Mesendoderm (in vitro differentiated cells): ENCODE results near the gene ZNF688.

ENCODE experiments used
- DNase-seq: peaks from one replicate; pipeline ENCODE4 v3.0.0; 2013
- H2AK5ac ChIP-seq: 2 replicates; pipeline ENCODE4 v1.6.1; 2013; ENCODE audit warnings: low read length, inconsistent platforms
- H2BK120ac ChIP-seq: 2 replicates; pipeline ENCODE4 v1.6.1; 2013; ENCODE audit warnings: low read depth, mild to moderate bottlenecking, low read length, moderate library complexity, mixed read lengths
- H2BK15ac ChIP-seq: replicated peaks from 2 replicates; pipeline ENCODE4 v1.6.1; 2013; ENCODE audit warnings: low read depth, mild to moderate bottlenecking, moderate library complexity
- H2BK5ac ChIP-seq: 2 replicates; pipeline ENCODE4 v1.6.1; 2013; ENCODE audit warnings: low read length, inconsistent platforms
- H3K18ac ChIP-seq: 2 replicates; pipeline ENCODE4 v1.6.1; 2013; ENCODE audit warnings: mild to moderate bottlenecking, low read length, mixed read lengths
- H3K23ac ChIP-seq: one replicate; pipeline ENCODE4 v1.6.1; 2013; ENCODE audit warnings: low read length
- H3K27ac ChIP-seq: 2 replicates; pipeline ENCODE4 v1.5.1; 2013; ENCODE audit warnings: low read depth, mild to moderate bottlenecking, inconsistent platforms, low read length, moderate library complexity
- H3K27me3 ChIP-seq: 2 replicates; pipeline ENCODE4 v1.6.1; 2013; ENCODE audit warnings: low read length, control low read depth, mild to moderate bottlenecking, inconsistent platforms; ENCODE audit not compliant: insufficient read depth, poor library complexity
- H3K36me3 ChIP-seq: 2 replicates; pipeline ENCODE4 v1.6.1; 2013; ENCODE audit warnings: low read length, inconsistent platforms; ENCODE audit not compliant: control insufficient read depth, insufficient read depth
- H3K4ac ChIP-seq: one replicate; pipeline ENCODE4 v1.6.1; 2013; ENCODE audit warnings: low read depth, mild to moderate bottlenecking, low read length, moderate library complexity
- H3K4me1 ChIP-seq: 2 replicates; pipeline ENCODE4 v1.6.1; 2013; ENCODE audit warnings: low read depth, low read length, inconsistent platforms; ENCODE audit not compliant: control insufficient read depth
- H3K4me2 ChIP-seq: 2 replicates; pipeline ENCODE4 v1.6.1; 2013; ENCODE audit warnings: low read length
- H3K4me3 ChIP-seq: 2 replicates; pipeline ENCODE4 v1.5.1; 2013; ENCODE audit warnings: mild to moderate bottlenecking, low read length
- H3K56ac ChIP-seq: one replicate; pipeline ENCODE4 v1.6.1; 2013; ENCODE audit warnings: low read length
- H3K79me1 ChIP-seq: 2 replicates; pipeline ENCODE4 v1.6.1; 2013; ENCODE audit warnings: low read length, inconsistent platforms
- H3K79me2 ChIP-seq: 2 replicates; pipeline ENCODE4 v1.6.1; 2013; ENCODE audit warnings: mild to moderate bottlenecking, low read length; ENCODE audit not compliant: control insufficient read depth, insufficient read depth
- H3K9ac ChIP-seq: 2 replicates; pipeline ENCODE4 v1.6.1; 2013; ENCODE audit warnings: low read length, inconsistent platforms
- H4K5ac ChIP-seq: one replicate; pipeline ENCODE4 v1.6.1; 2013; ENCODE audit warnings: low read length
- H4K8ac ChIP-seq: one replicate; pipeline ENCODE4 v1.6.1; 2013; ENCODE audit warnings: low read depth, mild to moderate bottlenecking, control low read depth, low read length, moderate library complexity
- WGBS: extraction: QIAGEN DNeasy Blood & Tissue Kit; methylation state at CpG from one replicate; pipeline ENCODE4 v1.1.7; 2013; ENCODE audit warnings: low lambda C conversion rate, missing lambda C conversion rate; ENCODE audit not compliant: insufficient coverage; ENCODE audit errors: extremely low coverage; 5-methylcytosine and 5-hydroxymethylcytosine counted together

Gene ZNF688

DNA sequence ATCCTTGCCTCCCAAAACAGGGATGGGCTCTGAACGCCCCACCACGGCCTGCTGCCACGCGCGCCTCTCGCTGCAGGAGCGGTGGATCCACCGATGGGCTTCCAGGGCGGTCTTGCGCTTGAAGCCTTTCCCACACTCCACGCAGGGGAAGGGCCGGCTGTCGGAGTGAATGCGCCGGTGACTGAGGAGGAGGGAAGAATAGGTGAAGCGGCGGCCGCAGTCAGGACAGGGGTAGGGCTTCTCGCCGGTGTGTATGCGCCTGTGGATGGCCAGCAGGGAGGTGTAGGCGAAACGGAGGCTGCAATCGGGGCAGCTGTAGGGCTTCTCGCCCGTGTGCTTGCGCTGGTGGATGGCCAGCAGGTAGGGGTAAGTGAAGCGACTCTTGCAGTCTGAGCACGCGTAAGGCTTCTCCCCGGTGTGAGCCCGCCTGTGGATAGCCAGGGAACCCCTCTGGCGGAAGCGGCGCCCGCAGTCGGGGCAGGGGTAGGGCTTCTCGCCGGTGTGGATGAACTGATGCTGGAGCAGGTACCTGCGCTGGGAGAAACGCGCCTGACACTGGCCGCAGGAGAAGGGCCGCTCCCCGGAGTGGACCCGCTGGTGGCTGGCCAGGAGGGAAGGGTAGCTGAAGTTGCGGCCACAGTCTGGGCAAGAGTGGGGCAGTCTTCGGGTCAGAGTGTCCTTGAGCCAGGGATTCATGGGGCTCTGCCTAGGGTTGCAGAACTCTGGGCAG, 11.3 kb upstream of the ZNF688 start:
- Histone ChIP-seq H3K56ac (no peak overlapping the region), H3K36me3 (peaks cover 2% of the 10 kb centered on the region), H3K9ac (no peak overlapping the region), H4K8ac (no peak overlapping the region), H3K4me1 (no peaks in the 10 kb centered on the region), H3K79me1 (peaks cover 2% of the 10 kb centered on the region), H2AK5ac (no peak overlapping the region), H3K23ac (no peak overlapping the region), H2BK15ac (no peak overlapping the region), H4K5ac (no peak overlapping the region), H3K4me3 (no peak overlapping the region), H3K4me2 (no peak overlapping the region), H2BK5ac (no peak overlapping the region), H3K27me3 (no peaks in the 10 kb centered on the region), H3K4ac (no peak overlapping the region), H2BK120ac (no peak overlapping the region), H3K27ac (no peak overlapping the region), H3K79me2 (peaks cover 5% of the 10 kb centered on the region), H3K18ac (no peak overlapping the region)
- WGBS = no CpG with 5 or more reads among the region's 48 CpGs
- no peak for DNase-seq

DNA sequence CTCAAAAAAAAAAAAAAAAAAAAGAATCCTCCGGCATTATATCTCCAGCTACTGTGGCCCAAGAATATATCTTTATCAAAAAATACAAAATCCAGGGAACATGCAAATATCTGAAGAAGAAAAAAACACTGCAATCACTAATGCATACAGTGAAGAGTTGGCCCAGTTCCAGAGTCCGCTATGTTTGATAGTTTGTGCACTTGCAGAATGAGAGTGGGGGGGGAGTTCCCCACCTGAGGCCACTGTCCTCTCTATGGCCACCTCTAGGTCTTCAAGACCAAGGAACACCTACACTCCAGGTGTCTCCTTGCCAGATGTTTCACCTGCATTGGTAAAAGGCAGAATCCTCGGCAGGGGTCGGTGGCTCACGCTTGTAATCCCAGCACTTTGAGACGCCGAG, 9.9 kb upstream of the ZNF688 start:
- Histone ChIP-seq H4K5ac (no peak overlapping the region), H3K23ac (no peak overlapping the region), H3K4me3 (no peak overlapping the region), H3K56ac (no peak overlapping the region), H3K4me2 (no peak overlapping the region), H3K36me3 (peaks cover 2% of the 10 kb centered on the region), H3K18ac (no peak overlapping the region), H2BK5ac (no peak overlapping the region), H2BK15ac (no peak overlapping the region), H3K27ac (no peak overlapping the region), H4K8ac (no peak overlapping the region), H3K79me2 (peaks cover 3% of the 10 kb centered on the region), H3K27me3 (no peaks in the 10 kb centered on the region), H3K9ac (no peak overlapping the region), H3K4ac (no peak overlapping the region), H3K4me1 (no peaks in the 10 kb centered on the region), H2AK5ac (no peak overlapping the region), H3K79me1 (peaks cover 2% of the 10 kb centered on the region), H2BK120ac (no peak overlapping the region)
- no peak for DNase-seq
- WGBS = no CpG with 5 or more reads among the region's 7 CpGs

DNA sequence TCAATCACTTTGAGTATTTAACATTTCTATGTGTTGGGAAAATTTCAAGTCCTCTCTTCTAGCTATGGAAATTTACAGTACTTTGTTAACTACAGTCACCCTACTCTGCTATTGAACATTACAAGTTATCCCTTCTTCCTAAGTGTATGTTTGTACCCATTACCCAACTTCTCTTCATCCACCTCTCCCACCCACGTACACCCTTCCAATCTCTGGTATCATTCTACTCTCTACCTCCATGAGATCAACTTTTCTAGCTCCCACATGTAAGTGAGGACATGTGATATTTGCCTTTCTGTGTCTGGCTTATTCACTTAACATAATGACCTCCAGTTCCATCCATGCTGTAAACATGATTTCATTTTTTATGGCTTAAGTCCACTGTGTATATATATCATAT, 3.2 kb upstream of the ZNF688 start:
- Histone ChIP-seq H3K27ac (no peak overlapping the region), H2BK15ac (no peak overlapping the region), H3K79me1 (no peaks in the 10 kb centered on the region), H2AK5ac (no peak overlapping the region), H3K9ac (no peak overlapping the region), H3K27me3 (no peaks in the 10 kb centered on the region), H4K5ac (no peak overlapping the region), H2BK120ac (no peak overlapping the region), H3K4me1 (no peaks in the 10 kb centered on the region), H3K23ac (no peak overlapping the region), H3K4me3 (no peak overlapping the region), H3K56ac (no peak overlapping the region), H3K4ac (no peak overlapping the region), H3K18ac (no peak overlapping the region), H2BK5ac (no peak overlapping the region), H4K8ac (no peak overlapping the region), H3K36me3 (no peaks in the 10 kb centered on the region), H3K4me2 (no peak overlapping the region), H3K79me2 (no peaks in the 10 kb centered on the region)
- 100% methylated on average over 1 of the region's 1 CpG for WGBS
- DNase-seq = no peak

DNA sequence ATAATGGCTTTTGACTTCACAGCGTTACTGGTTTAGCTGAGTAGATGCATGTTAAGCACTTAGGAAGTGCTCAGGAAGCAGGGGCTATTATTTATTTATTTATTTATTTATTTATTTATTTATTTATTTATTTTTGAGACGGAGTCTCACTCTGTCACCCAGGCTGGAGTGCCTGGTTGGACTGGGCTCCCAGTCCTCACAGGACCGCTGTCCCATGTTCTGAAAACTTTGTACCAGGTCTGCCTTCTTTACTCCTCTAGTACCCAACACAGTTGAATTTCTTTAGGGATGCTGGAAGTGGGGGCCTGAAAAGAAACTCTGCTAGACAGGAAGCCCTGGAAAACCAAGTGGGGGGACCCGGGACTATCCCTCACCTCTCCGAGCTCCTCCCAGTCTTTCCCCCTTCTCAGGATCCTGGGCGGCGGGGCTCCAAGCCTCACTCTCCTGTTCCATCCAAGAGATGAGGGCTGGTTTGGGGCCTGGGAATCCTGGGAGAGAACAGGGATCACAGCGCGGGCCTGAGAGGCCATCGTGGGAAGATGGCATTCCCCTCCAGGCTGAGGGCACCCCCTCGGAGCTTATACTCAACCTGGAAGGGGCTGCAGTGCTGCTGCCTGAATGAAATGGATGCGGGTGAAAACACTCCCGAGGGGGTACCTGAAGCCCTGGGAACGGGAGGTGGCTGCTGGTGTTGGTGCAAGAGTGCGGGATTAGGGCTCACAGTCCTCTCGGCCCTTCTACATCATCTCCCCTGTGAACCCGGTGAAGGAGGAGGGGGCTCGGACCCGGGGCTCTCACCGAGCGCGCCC, 674 bp downstream of the ZNF688 start:
- H2BK15ac ChIP-seq = no peak overlapping the region
- peak overlapping the region; percentile 99 for H3K56ac ChIP-seq
- H3K4me2 ChIP-seq = peak overlapping the region; percentile 73
- H4K5ac ChIP-seq = no peak overlapping the region
- no peaks in the 10 kb centered on the region for H3K79me2 ChIP-seq
- H3K4me1 ChIP-seq = no peaks in the 10 kb centered on the region
- H3K79me1 ChIP-seq = no peaks in the 10 kb centered on the region
- no peaks in the 10 kb centered on the region for H3K27me3 ChIP-seq
- H3K9ac ChIP-seq = peak overlapping the region; percentile 91
- H2BK5ac ChIP-seq = no peak overlapping the region
- H3K18ac ChIP-seq = peak overlapping the region; percentile 73
- no peak overlapping the region for H4K8ac ChIP-seq
- H3K36me3 ChIP-seq = no peaks in the 10 kb centered on the region
- whole genome bisulfite sequencing = no CpG with 5 or more reads among the region's 22 CpGs
- peak overlapping the region; percentile 92 for H3K4ac ChIP-seq
- H2AK5ac ChIP-seq = no peak overlapping the region
- peak overlapping the region; percentile 91 for H3K27ac ChIP-seq
- no peak overlapping the region for H2BK120ac ChIP-seq
- no peak overlapping the region for H3K23ac ChIP-seq
- DNase-seq = peak; percentile 56
- H3K4me3 ChIP-seq = peak overlapping the region; percentile 71

DNA sequence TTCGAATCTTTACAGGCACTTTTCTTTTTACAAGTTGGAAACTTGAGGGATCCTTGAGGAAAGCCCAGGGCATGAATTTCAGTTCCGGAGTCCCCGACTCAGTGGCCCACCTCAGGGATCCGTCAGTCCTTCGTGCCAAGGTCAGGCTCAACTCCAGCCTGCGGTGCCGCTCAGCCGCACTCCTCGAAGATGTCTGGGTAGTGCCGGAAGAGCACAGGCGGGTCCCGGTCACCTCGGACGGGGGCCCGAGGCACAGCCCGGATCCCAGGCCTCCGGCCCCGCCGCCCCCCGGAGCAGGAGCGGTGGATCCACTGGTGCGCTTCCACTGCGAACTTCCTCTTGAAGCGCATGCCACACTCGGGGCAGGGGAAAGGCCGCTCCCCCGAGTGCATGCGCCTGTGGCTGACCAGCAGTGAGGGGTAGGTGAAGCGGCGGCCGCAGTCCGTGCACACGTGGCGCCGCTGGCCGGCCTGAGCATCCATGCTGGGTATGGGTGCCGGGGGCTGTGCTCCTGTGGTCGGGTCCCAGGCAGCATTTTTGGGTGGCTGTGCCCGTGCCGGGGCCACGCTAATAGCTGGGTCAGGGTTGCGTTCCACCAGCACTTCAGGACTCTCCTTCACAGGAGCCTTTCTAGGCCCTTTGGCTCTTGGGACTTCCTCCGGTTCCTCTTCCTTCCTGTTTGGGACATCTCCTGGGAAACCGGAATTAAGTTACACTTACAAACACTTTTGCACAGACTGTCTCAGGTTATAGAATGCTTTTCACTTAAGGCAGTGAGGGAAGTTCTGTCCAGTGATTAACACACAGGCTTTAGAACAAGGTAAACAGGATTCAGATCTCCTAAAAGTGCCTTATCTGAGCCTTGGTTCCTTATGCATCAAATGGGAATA, 1.5 kb downstream of the ZNF688 start:
- Histone ChIP-seq H3K36me3 (no peaks in the 10 kb centered on the region), H4K5ac (no peak overlapping the region), H3K27me3 (no peaks in the 10 kb centered on the region), H3K27ac (peak overlapping the region; percentile 17), H3K56ac (peak overlapping the region; percentile 49), H3K9ac (no peak overlapping the region), H3K79me2 (no peaks in the 10 kb centered on the region), H4K8ac (no peak overlapping the region), H2AK5ac (no peak overlapping the region), H3K4ac (no peak overlapping the region), H3K79me1 (no peaks in the 10 kb centered on the region), H3K18ac (no peak overlapping the region), H2BK120ac (no peak overlapping the region), H3K4me3 (no peak overlapping the region), H3K4me1 (no peaks in the 10 kb centered on the region), H3K4me2 (no peak overlapping the region), H3K23ac (no peak overlapping the region), H2BK5ac (no peak overlapping the region), H2BK15ac (no peak overlapping the region)
- WGBS = no CpG with 5 or more reads among the region's 44 CpGs
- no peak for DNase-seq
